Activated CD4-positive, alpha-beta T cell treated with anti-CD3 and anti-CD28 coated beads, Interleukin-10, Interleukin-2, amounts not matched to agents 100 ng/mL and 50 ng/mL, durations not matched to agents 16 hours and 8 hours (primary cell): ENCODE measurements around the gene DLX3.

Source experiments
- DNase-seq: peaks from one replicate; pipeline ENCODE4 v3.0.0-alpha.2; 2020

DLX3 gene

DNA sequence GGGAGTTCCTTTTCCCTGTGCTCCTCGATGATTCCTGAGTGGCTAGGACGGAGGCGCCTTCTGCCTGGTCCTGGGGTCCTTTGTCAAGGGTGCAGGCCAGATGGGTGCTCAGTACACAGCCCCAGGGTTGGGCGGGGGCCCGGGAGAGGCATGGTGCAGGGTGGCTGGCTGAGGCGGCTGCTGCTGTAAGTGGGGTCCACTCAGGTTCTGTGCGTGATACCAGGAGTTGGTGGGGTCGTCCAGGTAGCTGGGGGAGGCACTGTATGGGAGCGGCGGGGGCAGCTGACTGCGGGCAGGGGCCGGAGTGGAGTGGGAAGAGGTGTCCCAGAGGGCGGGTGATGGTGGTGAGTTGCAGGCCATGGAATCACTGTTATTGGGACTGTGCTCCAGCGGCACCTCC, 3.6 kb downstream of the DLX3 start:
- no peak for DNase-seq

- no peak for DNase-seq
These were observed 4.1 kb downstream of the DLX3 start for GRCh38 chr17:49990921-49991320.

- DNase-seq, result no peak
These were observed 4.7 kb downstream of the DLX3 start for GRCh38 chr17:49990331-49990730.

DNA sequence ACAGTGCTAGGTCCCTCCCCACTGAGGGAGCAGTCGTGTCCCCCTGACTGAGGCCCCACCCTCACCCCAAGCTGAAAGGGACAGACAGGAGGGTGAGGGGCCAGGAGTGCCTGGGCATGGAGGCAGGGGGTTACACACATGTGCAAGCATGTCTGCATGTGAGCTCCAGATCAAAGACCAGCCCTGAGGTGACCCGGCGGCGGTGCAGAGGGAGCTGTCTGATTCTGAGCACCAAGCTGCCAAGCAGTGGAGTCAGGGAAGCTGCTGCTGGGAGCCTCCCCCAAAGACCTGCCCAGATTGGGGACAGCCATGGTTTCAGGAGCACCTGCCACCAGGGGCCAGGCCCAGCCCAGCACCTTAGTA, 5.5 kb downstream of the DLX3 start:
- DNase-seq, result no peak

GRCh38 chr17:49987681-49988441, 7.2 kb downstream of the DLX3 start:
- no peak for DNase-seq

- no peak for DNase-seq
These were observed 7.8 kb downstream of the DLX3 start for GRCh38 chr17:49987290-49987585.

- no peak for DNase-seq
These were observed 8.4 kb downstream of the DLX3 start for GRCh38 chr17:49986396-49987289.

DNA sequence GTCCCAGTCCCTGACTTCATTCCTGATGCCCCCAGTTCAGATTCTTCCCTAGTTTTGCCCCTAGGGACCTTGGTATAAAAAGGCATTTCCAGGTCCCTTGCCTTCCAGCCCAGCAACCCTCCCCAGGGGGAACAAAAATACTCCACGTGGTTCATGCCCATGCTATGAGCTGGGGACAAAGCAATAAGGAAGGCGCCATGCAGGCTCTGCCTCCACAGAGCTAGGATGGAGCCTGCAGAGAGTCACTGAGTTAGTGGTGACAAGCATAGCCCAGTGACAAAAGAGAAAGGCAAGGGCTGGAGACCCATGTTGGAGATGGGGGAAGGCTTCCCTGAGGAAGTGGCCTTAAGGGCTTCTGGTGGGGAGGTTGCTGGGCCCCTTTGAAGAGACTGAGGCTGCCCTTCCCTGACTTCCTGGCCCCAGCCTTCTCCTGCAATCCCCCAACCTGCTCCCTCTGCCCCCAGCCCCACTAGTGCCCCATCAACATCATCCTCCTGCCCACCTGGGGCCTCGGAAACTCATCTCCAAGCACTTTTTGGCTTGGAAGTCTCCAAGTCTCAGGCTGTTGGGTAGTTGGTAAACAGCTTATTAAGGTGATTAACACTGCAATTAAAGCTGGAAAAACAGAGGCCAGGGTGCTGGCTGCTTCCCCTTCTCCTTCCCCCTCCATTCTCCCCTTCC, 9.6 kb downstream of the DLX3 start:
- DNase-seq, result no peak

DNA sequence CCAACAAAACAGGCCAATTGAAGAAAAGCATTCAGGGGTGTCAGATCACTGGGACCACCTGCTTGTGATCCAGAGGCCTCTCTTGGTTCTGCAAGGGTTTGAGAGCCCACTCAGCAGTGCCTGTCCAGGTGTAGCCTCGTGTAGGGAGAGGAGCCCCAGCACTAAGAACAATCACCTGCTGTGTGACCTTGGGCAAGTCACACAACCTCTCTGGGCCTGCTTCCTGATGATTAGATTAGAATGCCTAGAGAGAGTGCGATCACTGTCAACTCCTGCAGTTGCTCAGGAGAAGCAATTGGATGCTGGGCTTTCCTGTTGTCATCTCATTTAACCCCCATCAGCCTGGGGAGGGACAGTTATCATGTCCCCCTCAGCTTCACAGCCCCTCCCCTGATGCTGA, 10.2 kb downstream of the DLX3 start:
- DNase-seq, result no peak

DNA sequence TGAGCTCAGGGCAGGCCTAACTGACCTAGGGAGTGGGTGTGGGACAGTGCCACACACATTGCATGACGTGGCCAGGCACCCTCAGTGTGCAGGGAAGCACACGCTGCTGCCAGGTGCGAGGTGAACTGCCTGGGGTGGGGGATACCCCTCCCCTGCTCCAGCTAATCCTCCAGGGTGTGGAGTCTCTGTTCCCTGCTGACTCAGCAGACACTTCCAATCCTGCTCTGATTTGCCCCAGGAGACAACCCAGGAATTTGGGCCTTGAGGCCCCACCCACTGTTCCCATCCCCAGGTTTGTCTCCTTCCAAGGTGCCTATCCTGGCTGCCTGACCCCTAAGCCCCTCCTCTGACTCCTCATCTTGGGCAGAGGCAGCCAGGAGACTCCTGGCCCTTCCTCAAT, 10.7 kb downstream of the DLX3 start:
- no peak for DNase-seq

GRCh38 chr17:49980703-49981197, 14.3 kb downstream of the DLX3 start:
- DNase-seq, result no peak

- no peak for DNase-seq
These were observed 15.1 kb downstream of the DLX3 start for GRCh38 chr17:49979748-49980479.

DNA sequence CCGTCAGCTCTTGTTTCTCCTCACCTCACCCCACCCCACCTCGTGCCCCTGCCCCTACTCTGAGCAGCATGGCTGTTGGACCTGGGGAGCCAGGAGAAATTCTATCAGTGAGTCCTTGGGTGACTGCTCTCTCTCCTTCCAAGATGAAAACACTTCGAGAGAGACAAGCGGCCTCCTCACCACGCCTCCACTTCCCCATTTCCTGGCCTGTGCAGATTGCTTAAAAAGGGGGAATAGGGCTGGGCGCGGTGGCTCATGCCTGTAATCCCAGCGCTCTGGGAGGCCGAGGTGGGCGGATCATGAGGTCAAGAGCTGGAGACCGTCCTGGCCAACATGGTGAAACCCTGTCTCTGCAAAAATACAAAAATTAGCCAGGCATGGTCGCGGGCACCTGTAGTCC, 16.5 kb downstream of the DLX3 start:
- no peak for DNase-seq

- no peak for DNase-seq
These were observed 17.3 kb downstream of the DLX3 start for GRCh38 chr17:49977463-49978389.

GRCh38 chr17:49976828-49977202, 18.2 kb downstream of the DLX3 start:
- no peak for DNase-seq

DNA sequence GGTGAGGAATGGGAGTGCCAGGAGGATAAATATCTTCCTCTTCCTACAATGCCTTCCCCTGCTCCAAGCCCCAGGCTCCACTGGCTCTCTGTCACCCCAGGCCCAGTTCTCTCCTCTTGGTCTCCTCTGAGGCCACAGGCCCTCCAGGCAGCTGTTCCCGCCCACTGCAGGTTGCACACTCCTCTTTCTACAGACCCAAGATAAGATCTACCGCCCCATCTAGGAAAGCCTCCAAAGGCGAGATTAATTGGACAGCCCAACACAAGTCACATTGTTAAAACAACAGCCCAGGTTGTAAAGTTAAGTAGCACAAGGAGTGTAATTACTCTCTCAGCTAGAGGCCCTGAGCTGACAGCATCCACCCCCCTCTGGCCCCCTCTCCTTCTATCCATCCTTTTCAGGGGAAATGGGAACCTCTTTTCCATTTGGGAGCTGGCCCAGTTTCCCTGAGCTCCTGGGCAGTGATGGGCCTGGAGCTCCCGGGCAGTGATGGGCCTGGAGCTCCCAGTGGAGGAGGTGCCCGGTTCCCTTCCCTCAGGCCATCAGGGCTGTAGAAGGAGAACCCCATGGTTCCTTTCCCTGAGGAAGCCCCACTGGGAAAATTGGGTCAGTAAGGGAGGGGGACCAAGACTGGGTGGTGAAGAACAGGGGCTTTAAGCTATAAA, 18.7 kb downstream of the DLX3 start:
- DNase-seq, result no peak

GRCh38 chr17:49975531-49975930, 19.5 kb downstream of the DLX3 start:
- no peak for DNase-seq

DNA sequence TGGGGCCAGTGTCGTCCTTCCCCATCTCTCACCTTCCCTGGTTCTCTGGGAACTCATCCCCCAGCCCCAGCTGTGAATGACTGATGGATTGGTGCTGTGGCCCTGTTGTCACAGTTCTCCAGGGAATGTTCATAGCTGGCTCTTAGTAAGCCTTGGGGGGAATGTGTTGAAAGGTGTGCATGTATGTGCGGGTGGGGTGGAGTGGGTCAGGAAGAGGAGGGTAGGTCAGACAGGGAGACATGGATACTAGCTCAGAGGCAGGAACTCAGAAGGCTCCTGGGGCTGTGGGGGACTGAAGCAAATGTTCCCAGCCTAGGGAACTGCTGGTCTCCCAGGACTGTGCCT, 21.8 kb downstream of the DLX3 start:
- DNase-seq, result no peak

DNA sequence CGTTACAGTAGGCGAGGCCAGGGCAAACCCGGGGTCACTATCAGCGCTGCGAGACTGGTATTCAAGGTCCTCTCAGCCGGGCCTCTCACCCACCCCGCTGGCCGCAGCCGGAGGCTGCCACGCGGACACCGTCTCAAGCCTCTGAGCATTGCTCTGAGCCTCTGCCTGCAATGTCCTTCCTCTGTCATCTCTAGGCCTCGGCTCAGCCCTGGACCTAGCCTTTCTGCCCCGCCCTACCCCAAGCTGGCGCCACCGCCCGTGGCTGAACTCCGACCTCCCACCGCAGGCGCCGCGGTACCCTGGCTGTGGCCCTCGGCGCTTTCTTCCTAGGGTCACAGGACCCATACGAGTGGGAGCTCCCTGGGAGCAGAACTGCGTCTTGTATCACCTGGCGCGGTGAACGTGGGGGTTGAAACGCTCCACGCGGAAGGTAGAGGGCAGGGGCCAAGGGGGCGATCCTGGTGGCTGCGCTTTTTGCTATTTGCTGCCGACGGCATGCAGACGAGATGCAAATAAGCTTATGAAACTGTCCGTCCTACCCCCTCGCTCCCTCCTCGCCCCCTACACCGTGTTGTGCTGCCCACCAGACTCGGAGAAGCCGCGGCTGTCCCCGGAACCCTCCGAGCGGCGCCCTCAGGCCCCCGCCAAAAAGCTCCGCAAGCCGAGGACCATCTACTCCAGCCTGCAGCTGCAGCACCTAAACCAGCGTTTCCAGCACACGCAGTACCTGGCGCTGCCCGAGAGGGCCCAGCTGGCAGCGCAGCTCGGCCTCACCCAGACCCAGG, 22.3 kb downstream of the DLX3 start:
- DNase-seq, result no peak

DNA sequence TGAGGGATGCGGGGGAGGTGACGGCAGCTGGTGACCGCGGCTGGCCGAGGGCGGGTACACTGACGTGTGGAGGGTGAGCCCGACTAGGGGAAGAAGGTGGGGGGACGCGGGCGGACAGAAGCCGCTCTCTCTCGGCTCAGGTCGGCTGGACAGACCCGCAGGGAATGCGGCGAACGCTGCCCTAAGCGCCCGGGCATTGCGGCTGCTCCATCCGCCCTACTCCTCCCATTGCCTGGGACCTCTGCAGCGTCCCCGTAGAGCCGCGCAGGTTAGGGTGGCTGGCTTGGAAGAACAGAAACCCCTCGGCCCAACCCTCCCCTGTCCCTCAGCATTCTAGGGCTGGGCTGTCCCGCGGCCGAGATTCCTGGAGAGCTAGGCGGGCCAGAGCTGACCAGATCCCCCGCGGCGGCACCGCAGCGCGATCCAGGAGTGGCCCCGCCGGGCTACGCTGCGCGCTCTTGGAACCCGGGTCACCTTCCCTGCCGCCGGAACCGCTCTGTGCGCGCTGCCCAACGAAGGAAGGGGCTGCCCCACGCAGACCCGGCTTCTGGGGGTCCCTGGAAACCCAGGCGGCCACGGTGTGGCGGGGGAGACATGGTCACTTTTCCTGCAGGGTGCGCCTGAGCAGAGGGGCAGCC, 23.1 kb downstream of the DLX3 start:
- no peak for DNase-seq
